Pancreas (tissue), 10 donors: ENCODE results near the gene DIDO1. TPM values are rescaled to one million over a fixed set of nuclear protein-coding genes. Genes with fewer than 3 reads are reported as not detected.

Experiments
- ATAC-seq, 4 donors: fragments of 200-7000 bp; cut with Tn5 transposase; one replicate each; pipeline versions ENCODE4 v1.8.0 to v1.9.1; 2020; ENCODE audit warnings: mild to moderate bottlenecking in 4 of 4, moderate library complexity in 4 of 4
- DNase-seq, 6 donors: peaks; one replicate each; pipeline ENCODE4 v3.0.0-alpha.2; 2020
- FAIRE-seq: peaks from 2 replicates; lab custom pipeline; 2012; peaks lifted over from hg19 to GRCh38; lab: Jason Lieb, UNC
- H3K27ac ChIP-seq, 4 donors: fragments of 200-600 bp; sonication (generic); 1 replicate in 3 of 4; 2 replicates in 1 of 4; pipeline versions ENCODE4 v1.5.0 to v1.8.0; 2020
- H3K27me3 ChIP-seq, 4 donors: fragments of 200-600 bp; one replicate each; pipeline ENCODE4 v1.8.0; 2021
- H3K36me3 ChIP-seq, 3 donors: fragments of 200-600 bp; sonication (generic) in 1 of 3; one replicate each; pipeline versions ENCODE4 v1.5.0 to v1.8.0; 2020 to 2021
- H3K4me1 ChIP-seq, 3 donors: fragments of 200-600 bp; one replicate each; pipeline ENCODE4 v1.8.0; 2021
- H3K4me3 ChIP-seq, 4 donors: fragments of 200-600 bp; sonication (generic) in 2 of 4; one replicate each; pipeline versions ENCODE4 v1.5.0 to v1.8.0; 2020 to 2021
- H3K9me3 ChIP-seq, 4 donors: fragments of 200-600 bp; one replicate each; pipeline ENCODE4 v1.8.0; 2021
- WGBS, 2 donors: extraction: QIAGEN DNeasy Blood & Tissue Kit; methylation state at CpG; one replicate each; pipeline ENCODE4 v1.1.7; 2013; 5-methylcytosine and 5-hydroxymethylcytosine counted together
- intact Hi-C, 3 donors: fragments of 100-400 bp; cut with DNase I; formaldehyde crosslinking; loops; one replicate each; pipeline versions ENCODE4 v1.11.1 to v1.14.2; 2022
- polyA plus RNA-seq, 2 donors: library from polyadenylated mRNA; stranded (reverse); fragments of 200-250 nt; gene quantifications; one replicate each; pipeline ENCODE4 v1.2.3, GENCODE V29; 2013
- total RNA-seq, 6 donors: library from RNA; stranded (reverse); fragmentation: NEBNext Ultra II Directional in 4 of 6; extraction: Animal tissue kit (Norgen Biotek cat#: 25700) in 4 of 6; gene quantifications; one replicate each; pipeline versions ENCODE4 v1.2.1 to v1.2.4, GENCODE V29; 2021 to 2023
- TF ChIP-seq, protein P1 (sequence below), 4 donors: fragments of 200-600 bp; sonication (generic) in 3 of 4; IDR thresholded peaks; one replicate each; pipeline versions ENCODE4 v1.5.0 to v1.8.0; 2021; ENCODE audit warnings: antibody characterized with exemption in 4 of 4
- donor health status: healthy with polysubstance abuse.
- donor health status: DM: no; HTN: no; CAD: no; lungs with moderate emphysema.
- donor health status: DM: no; HTN: no; CAD: no.
- donor health status: control.
- donor health status: control.
- donor health status: Bipolar disorder and iron deficiency.
- donor health status: DM: yes; HTN: yes; CAD: no.
- donor health status: DM: no; HTN: no; CAD: no.
- donor health status: DM: no; HTN: no; CAD: no.
- donor health status: DM: yes; HTN: yes; CAD: no.

Gene DIDO1
- total and polyA plus RNA-seq, 8 donors, result 16.7 to 29.8 (median 18.5) TPM

DNA sequence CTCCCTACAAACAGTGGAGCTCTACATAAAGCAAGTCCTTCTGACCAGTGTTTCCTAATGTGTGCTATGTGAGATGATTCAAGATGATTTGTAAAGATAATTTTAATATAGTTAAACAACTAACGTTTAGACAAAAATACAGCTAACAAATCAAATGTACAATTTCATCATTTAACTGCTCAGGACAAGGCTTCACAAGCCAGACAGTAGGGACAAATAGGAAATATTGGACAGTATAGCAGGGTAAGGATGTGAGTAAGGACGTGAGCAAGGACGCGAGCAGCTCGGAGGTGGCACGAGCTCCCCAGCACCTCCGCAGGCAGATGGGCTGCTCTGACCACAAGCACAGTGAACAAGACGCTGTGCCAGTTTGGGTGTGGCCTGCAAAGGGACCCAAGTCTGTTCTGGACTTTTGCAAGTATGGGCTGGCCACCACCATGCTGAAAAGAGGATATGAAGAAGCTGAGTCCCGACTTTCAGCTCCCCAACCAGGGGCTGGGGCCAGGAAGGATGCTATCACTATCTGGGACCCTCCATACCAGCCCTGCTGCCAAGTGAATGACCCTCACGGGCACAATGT, 14.5 kb downstream of the DIDO1 start:
- Histone ChIP-seq H3K27me3 (no peaks in the 10 kb centered on the region), H3K27ac (no peak overlapping the region), H3K9me3 (no peaks in the 10 kb centered on the region), H3K4me1 (peaks cover 0 to 14% (median 9%) of the 10 kb centered on the region in 3 donors), H3K36me3 (peaks cover 10 to 56% (median 38%) of the 10 kb centered on the region in 3 donors), H3K4me3 (no peak overlapping the region)
- 83 to 88% methylated on average over 10 of the region's 10 CpGs for WGBS, 2 donors
- DNase-seq (no peak), FAIRE-seq (no peak), ATAC-seq (no peak)
- TF ChIP-seq, protein P1, sequence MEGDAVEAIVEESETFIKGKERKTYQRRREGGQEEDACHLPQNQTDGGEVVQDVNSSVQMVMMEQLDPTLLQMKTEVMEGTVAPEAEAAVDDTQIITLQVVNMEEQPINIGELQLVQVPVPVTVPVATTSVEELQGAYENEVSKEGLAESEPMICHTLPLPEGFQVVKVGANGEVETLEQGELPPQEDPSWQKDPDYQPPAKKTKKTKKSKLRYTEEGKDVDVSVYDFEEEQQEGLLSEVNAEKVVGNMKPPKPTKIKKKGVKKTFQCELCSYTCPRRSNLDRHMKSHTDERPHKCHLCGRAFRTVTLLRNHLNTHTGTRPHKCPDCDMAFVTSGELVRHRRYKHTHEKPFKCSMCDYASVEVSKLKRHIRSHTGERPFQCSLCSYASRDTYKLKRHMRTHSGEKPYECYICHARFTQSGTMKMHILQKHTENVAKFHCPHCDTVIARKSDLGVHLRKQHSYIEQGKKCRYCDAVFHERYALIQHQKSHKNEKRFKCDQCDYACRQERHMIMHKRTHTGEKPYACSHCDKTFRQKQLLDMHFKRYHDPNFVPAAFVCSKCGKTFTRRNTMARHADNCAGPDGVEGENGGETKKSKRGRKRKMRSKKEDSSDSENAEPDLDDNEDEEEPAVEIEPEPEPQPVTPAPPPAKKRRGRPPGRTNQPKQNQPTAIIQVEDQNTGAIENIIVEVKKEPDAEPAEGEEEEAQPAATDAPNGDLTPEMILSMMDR (IDR thresholded peaks at IDR 0.05), result no peak
- intact Hi-C loops, result no loop called here

DNA sequence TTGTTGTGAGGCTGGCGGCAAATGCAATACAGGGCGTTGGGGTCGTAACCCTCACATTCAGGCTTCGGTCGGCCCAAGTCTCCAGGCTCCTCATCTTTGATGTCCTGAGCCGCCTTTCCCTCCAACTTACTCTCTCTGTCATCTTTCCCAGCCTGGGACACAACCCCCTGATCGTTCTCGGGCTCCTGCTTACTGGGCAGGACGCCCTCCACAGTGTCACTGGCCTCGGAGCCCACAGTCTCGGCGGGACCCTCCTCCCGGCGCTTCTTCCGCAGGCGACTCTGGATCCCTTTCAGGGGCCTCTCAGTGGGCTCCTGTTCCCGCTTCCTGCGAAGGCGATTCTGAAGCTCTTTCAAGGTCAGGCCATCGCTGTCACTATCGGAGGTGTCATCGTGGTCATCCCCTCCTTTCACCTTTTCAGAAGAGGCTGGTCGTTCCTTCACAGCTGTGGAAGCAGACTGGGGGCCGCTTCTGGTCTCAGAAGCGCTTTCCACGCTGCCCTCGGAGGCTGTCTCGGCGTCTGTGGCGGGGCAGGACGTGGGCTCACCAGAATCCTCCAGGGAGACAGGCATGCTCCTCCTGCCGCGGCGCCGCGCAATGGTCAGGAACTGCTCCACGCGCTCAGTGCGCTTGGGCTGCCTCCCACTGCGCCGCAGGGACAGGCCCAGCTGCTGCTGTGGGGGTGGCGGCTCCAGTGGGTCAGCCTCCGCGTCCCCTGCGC, 15.4 kb downstream of the DIDO1 start:
- no peak for FAIRE-seq
- intact Hi-C loops, result no loop called here
- Histone ChIP-seq H3K4me3 (no peak overlapping the region), H3K27me3 (no peaks in the 10 kb centered on the region), H3K9me3 (no peaks in the 10 kb centered on the region), H3K4me1 (peaks cover 0 to 13% (median 2%) of the 10 kb centered on the region in 3 donors), H3K36me3 (peaks cover 14 to 64% (median 47%) of the 10 kb centered on the region in 3 donors), H3K27ac (no peak overlapping the region)
- no peak for DNase-seq
- WGBS, 2 donors, result 93 to 94% methylated on average over 45 of the region's 45 CpGs
- ATAC-seq, result no peak
- TF ChIP-seq, protein P1 (IDR thresholded peaks at IDR 0.05), result no peak

DNA sequence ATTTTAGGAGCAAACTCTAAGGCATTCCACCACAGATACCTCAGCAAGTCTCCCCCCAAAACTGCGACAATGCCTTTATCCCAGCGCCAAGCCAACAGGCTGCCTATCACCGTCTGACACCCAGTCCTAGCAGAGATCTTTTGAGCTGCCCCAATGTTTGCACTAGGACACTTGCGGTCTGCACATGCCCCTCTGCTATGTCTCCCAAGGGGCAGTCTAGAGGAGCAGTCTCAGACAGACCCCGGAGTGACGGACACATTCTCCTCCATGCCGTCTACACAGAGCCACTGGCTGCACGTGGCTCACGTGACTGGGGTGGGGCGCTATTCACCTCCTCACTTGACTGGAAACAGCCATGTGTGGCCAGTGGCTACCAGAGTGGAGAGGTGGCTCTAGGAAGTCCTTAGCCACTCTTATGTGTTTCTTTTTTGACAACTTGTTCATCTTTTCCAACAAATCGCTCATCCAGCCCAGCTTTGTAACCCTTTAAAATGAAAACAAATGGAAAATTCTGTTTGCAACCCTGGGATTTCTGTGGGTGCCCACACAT, 16.0 kb downstream of the DIDO1 start:
- no peak for ATAC-seq
- Histone ChIP-seq H3K4me1 (peaks cover 0 to 10% (median 0%) of the 10 kb centered on the region in 3 donors), H3K27ac (no peak overlapping the region), H3K27me3 (no peaks in the 10 kb centered on the region), H3K9me3 (no peaks in the 10 kb centered on the region), H3K4me3 (no peak overlapping the region), H3K36me3 (peaks cover 19 to 71% (median 53%) of the 10 kb centered on the region in 3 donors)
- TF ChIP-seq, protein P1 (IDR thresholded peaks at IDR 0.05), result no peak
- intact Hi-C loops, result no loop called here
- 92 to 96% methylated on average over 11 of the region's 11 CpGs for WGBS, 2 donors
- FAIRE-seq, result no peak
- no peak for DNase-seq

DNA sequence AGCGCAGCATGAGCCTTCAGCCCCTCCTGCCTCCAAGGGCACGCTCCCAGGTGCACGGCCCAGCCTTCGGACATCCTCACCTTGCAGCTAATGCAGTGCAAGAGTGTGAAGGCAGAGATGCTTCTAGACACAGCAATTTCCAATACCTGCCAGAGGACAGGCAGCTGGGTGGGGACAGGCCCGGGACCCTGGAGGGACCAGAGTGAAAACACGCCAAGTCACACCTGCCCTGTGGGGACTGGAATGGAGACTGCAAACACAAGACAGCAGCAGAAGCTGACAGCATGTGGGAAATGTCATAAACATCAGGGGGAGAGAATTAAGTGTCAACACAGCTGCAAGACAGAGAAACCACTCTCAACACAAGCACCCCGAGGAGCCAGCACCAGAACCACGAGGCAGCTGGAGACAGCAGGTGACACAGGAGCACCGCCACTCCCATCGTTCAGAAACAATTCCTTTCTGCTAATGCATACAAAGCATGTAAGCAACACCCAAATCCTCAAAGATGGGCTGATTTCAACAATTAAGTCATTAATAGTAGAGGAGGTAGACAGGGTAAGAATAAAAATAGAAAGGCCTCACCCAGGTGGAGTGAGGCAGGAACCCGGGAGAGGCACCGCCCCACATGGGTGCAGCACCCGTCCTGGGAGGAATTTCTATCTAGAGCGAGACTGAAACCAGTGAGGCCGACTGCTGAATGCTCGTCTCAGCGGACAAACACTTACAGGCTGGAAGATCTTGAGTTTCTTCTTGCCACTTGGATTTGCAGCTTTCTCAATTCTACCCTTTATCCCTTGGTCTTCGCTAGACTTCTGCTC, 17.1 kb downstream of the DIDO1 start:
- no peaks in the 10 kb centered on the region for H3K27me3 ChIP-seq
- no peak overlapping the region for H3K27ac ChIP-seq
- FAIRE-seq (no peak), DNase-seq (no peak), ATAC-seq (peak in 1 of 4 donors; percentile 12)
- 83 to 85% methylated on average over 18 of the region's 18 CpGs for WGBS, 2 donors
- H3K4me3 ChIP-seq, result no peak overlapping the region
- peaks cover 20 to 81% (median 61%) of the 10 kb centered on the region in 3 donors for H3K36me3 ChIP-seq
- TF ChIP-seq, protein P1 (IDR thresholded peaks at IDR 0.05), result no peak
- intact Hi-C loops, result no loop called here
- H3K9me3 ChIP-seq, result no peaks in the 10 kb centered on the region
- H3K4me1 ChIP-seq, result no peaks in the 10 kb centered on the region
